BLaER1 treated with 17β-estradiol and CSF1 and Interleukin-3, amounts not matched to agents 10 nM and 100 nM (cell line): ENCODE results near the gene ZBTB7C.

Source experiments
- H3K27ac ChIP-seq, 11 experiments: shearing (Covaris generic); formaldehyde crosslinking; 2 replicates each; pipeline ENCODE4 v1.8.1; 2022
- H3K27me3 ChIP-seq, 11 experiments: shearing (Covaris generic); formaldehyde crosslinking; 2 replicates each; pipeline ENCODE4 v1.8.1; 2022
- H3K36me3 ChIP-seq, 11 experiments: shearing (Covaris generic); formaldehyde crosslinking; 2 replicates each; pipeline ENCODE4 v1.8.1; 2022
- H3K4me1 ChIP-seq, 10 experiments: shearing (Covaris generic); formaldehyde crosslinking; 2 replicates each; pipeline ENCODE4 v1.8.1; 2022
- H3K4me2 ChIP-seq, 11 experiments: shearing (Covaris generic); formaldehyde crosslinking; 2 replicates each; pipeline ENCODE4 v1.8.1; 2022
- H3K4me3 ChIP-seq, 10 experiments: shearing (Covaris generic); formaldehyde crosslinking; 2 replicates each; pipeline ENCODE4 v1.8.1; 2022
- H3K9ac ChIP-seq, 11 experiments: shearing (Covaris generic); formaldehyde crosslinking; 2 replicates each; pipeline ENCODE4 v1.8.1; 2022
- H3K9me3 ChIP-seq, 11 experiments: shearing (Covaris generic); formaldehyde crosslinking; replicated peaks in 1 of 11; 2 replicates each; pipeline ENCODE4 v1.8.1; 2022
- H4K20me1 ChIP-seq, 11 experiments: shearing (Covaris generic); formaldehyde crosslinking; 2 replicates each; pipeline ENCODE4 v1.8.1; 2022
- Cebpa-rat ChIP-seq, 11 experiments: shearing (Covaris generic); IDR thresholded peaks; 2 replicates each; pipeline ENCODE4 v1.8.1; 2022

The ZBTB7C gene

DNA sequence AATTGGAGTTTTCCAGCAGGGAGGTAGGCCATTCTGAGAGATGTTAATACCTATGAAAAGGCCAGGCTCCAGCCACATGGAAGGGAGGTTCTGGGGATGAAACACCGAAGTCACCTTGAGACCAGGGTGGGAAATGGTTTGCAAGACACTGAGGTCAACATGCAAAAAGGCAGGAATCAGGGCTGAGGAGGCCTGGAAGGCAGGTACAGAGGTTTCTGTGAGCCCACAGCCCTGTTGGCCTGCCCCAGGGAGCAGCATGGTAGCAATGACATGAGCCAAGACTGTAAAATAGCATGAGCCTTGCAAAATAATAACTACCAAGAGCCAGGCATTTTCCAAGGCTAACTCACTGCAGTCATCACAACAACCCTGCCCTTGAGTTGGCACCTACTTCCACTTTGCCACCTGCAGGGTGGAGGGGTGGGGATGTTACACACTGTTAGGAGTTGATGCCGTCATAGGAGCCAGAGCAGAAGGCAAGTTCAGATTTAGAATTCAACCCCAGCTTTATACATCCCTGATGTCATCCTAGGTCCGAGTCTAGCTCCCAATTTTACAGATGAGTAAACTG, 61.3 kb downstream of the ZBTB7C start:
- no peak overlapping the region for H3K9ac ChIP-seq

GRCh38 chr18:48345596-48345995, 63.6 kb downstream of the ZBTB7C start:
- no peak for TF ChIP-seq Cebpa-rat (IDR thresholded peaks at IDR 0.05)
- Histone ChIP-seq H3K4me1 (peaks cover 0 to 13% (median 10%) of the 10 kb centered on the region in 10 experiments; a peak in 14 of 20 replicates), H3K9ac (no peak overlapping the region)

More for the DNA sequence above, 61.3 kb downstream of the ZBTB7C start:
- no peak overlapping the region for H3K4me2 ChIP-seq
- no peak overlapping the region for H3K4me3 ChIP-seq
- H3K27ac ChIP-seq: no peak overlapping the region
- H3K4me1 ChIP-seq: no peaks in the 10 kb centered on the region; a peak in 1 of 20 replicates
- no peaks in the 10 kb centered on the region; a peak in 1 of 22 replicates for H4K20me1 ChIP-seq
- no peaks in the 10 kb centered on the region for H3K9me3 ChIP-seq
- H3K27me3 ChIP-seq: peaks cover 0 to 9% (median under 1%) of the 10 kb centered on the region in 11 experiments; a peak in 5 of 22 replicates
- TF ChIP-seq Cebpa-rat (IDR thresholded peaks at IDR 0.05): no peak
- no peaks in the 10 kb centered on the region for H3K36me3 ChIP-seq

DNA sequence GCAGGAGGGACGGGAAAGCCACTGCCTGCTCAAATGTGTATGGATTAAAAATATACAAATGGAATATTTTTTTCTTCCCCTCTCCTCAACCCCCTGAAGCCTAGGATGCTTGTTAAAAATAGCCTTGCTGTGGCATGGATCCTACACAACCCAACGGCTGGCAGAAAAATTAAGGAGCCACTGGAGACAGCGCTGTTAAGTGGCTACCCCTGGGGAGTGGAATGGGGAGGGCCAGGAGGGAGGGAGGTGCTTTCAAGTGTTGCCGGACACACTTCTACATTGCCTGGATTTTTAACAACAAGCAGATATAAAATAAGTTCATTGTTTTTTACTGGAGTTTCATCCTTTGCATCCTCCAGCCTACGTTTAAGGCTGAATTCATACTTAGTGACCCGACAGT, 66.6 kb downstream of the ZBTB7C start:
- H3K9ac ChIP-seq: no peak overlapping the region
- TF ChIP-seq Cebpa-rat (IDR thresholded peaks at IDR 0.05): no peak
- no peak overlapping the region for H3K4me3 ChIP-seq
- peaks cover 0 to 32% (median 10%) of the 10 kb centered on the region in 11 experiments; a peak in 10 of 22 replicates for H4K20me1 ChIP-seq
- peaks cover 0 to 53% (median 27%) of the 10 kb centered on the region in 11 experiments; a peak in 17 of 22 replicates for H3K27me3 ChIP-seq
- no peaks in the 10 kb centered on the region for H3K9me3 ChIP-seq
- H3K27ac ChIP-seq: no peak overlapping the region
- no peaks in the 10 kb centered on the region for H3K36me3 ChIP-seq
- no peak overlapping the region for H3K4me2 ChIP-seq
- peaks cover 0 to 18% (median 13%) of the 10 kb centered on the region in 10 experiments; a peak in 14 of 20 replicates for H3K4me1 ChIP-seq

More at GRCh38 chr18:48345596-48345995, 63.6 kb downstream of the ZBTB7C start:
- H3K27ac ChIP-seq: no peak overlapping the region
- H3K9me3 ChIP-seq: no peaks in the 10 kb centered on the region
- H4K20me1 ChIP-seq: peaks cover 0 to 20% (median 9%) of the 10 kb centered on the region in 11 experiments; a peak in 10 of 22 replicates
- H3K27me3 ChIP-seq: peaks cover 0 to 29% (median 15%) of the 10 kb centered on the region in 11 experiments; a peak in 15 of 22 replicates
- no peaks in the 10 kb centered on the region for H3K36me3 ChIP-seq
- H3K4me3 ChIP-seq: no peak overlapping the region
- no peak overlapping the region for H3K4me2 ChIP-seq

- H3K9ac ChIP-seq: no peak overlapping the region
- peaks cover 0 to 18% (median 13%) of the 10 kb centered on the region in 10 experiments; a peak in 14 of 20 replicates for H3K4me1 ChIP-seq
- H3K27me3 ChIP-seq: peaks cover 0 to 53% (median 27%) of the 10 kb centered on the region in 11 experiments; a peak in 17 of 22 replicates
- H3K36me3 ChIP-seq: no peaks in the 10 kb centered on the region
- H3K9me3 ChIP-seq: no peaks in the 10 kb centered on the region
- 0 out of 22 replicates have a peak overlapping the region, but pooled peaks of 1 of the 11 experiments have one; percentile 52 for H3K4me2 ChIP-seq
- H3K4me3 ChIP-seq: no peak overlapping the region
- H3K27ac ChIP-seq: no peak overlapping the region
- H4K20me1 ChIP-seq: peaks cover 0 to 32% (median 10%) of the 10 kb centered on the region in 11 experiments; a peak in 10 of 22 replicates
- TF ChIP-seq Cebpa-rat (IDR thresholded peaks at IDR 0.05): no peak
Observed at GRCh38 chr18:48342125-48342524, 67.1 kb downstream of the ZBTB7C start.

- Histone ChIP-seq H4K20me1 (peaks cover 0 to 32% (median 10%) of the 10 kb centered on the region in 11 experiments; a peak in 10 of 22 replicates), H3K4me3 (no peak overlapping the region), H3K9me3 (no peaks in the 10 kb centered on the region), H3K27ac (no peak overlapping the region), H3K9ac (no peak overlapping the region), H3K27me3 (peaks cover 0 to 53% (median 27%) of the 10 kb centered on the region in 11 experiments; a peak in 17 of 22 replicates), H3K36me3 (no peaks in the 10 kb centered on the region), H3K4me1 (peaks cover 0 to 18% (median 13%) of the 10 kb centered on the region in 10 experiments; a peak in 14 of 20 replicates), H3K4me2 (peak overlapping the region in 9 of 11 experiments; percentile 19 to 67 (median 52); a peak in 16 of 22 replicates)
- TF ChIP-seq Cebpa-rat (IDR thresholded peaks at IDR 0.05): no peak
Observed at GRCh38 chr18:48340560-48340959, 68.6 kb downstream of the ZBTB7C start.

GRCh38 chr18:48339692-48340091, 69.5 kb downstream of the ZBTB7C start:
- Histone ChIP-seq H3K4me2 (no peak overlapping the region), H3K27me3 (peaks cover 0 to 53% (median 27%) of the 10 kb centered on the region in 11 experiments; a peak in 17 of 22 replicates), H3K36me3 (no peaks in the 10 kb centered on the region), H3K4me3 (no peak overlapping the region), H3K9ac (no peak overlapping the region), H4K20me1 (peaks cover 0 to 32% (median 10%) of the 10 kb centered on the region in 11 experiments; a peak in 10 of 22 replicates), H3K9me3 (no peaks in the 10 kb centered on the region), H3K4me1 (peaks cover 0 to 18% (median 13%) of the 10 kb centered on the region in 10 experiments; a peak in 14 of 20 replicates), H3K27ac (no peak overlapping the region)
- no peak for TF ChIP-seq Cebpa-rat (IDR thresholded peaks at IDR 0.05)

- peaks cover 0 to 18% (median 13%) of the 10 kb centered on the region in 10 experiments; a peak in 14 of 20 replicates for H3K4me1 ChIP-seq
- H3K27ac ChIP-seq: no peak overlapping the region
- no peak for TF ChIP-seq Cebpa-rat (IDR thresholded peaks at IDR 0.05)
- no peak overlapping the region for H3K4me2 ChIP-seq
- no peak overlapping the region for H3K4me3 ChIP-seq
- H3K27me3 ChIP-seq: peaks cover 0 to 53% (median 27%) of the 10 kb centered on the region in 11 experiments; a peak in 17 of 22 replicates
- H3K9me3 ChIP-seq: no peaks in the 10 kb centered on the region
- no peak overlapping the region for H3K9ac ChIP-seq
- H4K20me1 ChIP-seq: peaks cover 0 to 32% (median 10%) of the 10 kb centered on the region in 11 experiments; a peak in 10 of 22 replicates
- H3K36me3 ChIP-seq: no peaks in the 10 kb centered on the region
Observed at GRCh38 chr18:48338915-48339314, 70.3 kb downstream of the ZBTB7C start.

DNA sequence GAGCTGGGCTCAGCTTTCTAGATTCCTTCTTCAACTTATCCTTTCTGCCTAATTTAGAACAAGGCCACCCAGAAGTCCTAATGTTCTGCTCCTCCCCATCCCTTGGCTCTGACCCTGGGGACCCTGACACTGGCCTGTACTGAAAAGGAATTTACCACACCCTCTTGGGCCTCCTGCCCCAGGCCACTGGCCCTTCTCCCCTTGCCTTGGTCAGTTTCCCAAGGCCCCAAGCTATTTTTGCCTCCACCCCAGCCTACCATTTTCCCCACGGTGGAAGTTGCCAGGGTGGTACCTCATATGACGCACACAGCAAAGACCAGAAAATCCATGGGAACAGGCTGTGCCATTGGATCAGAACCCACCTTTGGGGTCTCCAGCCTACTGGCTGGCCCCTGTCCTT, 72.1 kb downstream of the ZBTB7C start:
- Histone ChIP-seq H3K36me3 (no peaks in the 10 kb centered on the region), H4K20me1 (peaks cover 0 to 25% (median 6%) of the 10 kb centered on the region in 11 experiments; a peak in 8 of 22 replicates), H3K9ac (no peak overlapping the region), H3K9me3 (no peaks in the 10 kb centered on the region), H3K4me3 (no peak overlapping the region), H3K4me2 (no peak overlapping the region), H3K27me3 (peaks cover 0 to 40% (median 19%) of the 10 kb centered on the region in 11 experiments; a peak in 16 of 22 replicates), H3K27ac (no peak overlapping the region), H3K4me1 (peaks cover 0 to 27% (median 15%) of the 10 kb centered on the region in 10 experiments; a peak in 14 of 20 replicates)
- TF ChIP-seq Cebpa-rat (IDR thresholded peaks at IDR 0.05): no peak

DNA sequence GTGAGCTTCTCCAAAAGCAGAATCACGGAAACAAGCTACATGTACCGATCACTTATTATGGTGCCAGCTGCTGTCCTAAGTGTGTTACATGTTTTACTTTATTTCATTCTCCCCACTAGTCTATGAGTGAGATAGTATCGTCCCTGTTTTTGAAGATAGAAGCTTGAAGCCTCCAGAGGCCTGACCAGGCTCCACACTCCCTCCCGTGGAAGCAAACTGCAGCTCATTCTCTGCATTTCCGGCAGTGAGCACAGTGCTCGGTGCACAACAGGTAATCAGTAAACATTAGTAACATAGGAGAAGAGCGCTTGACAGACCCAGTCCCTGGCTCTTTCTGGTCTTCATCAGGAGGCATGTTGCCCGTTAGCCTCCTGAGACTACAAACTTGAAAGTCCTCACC, 72.9 kb downstream of the ZBTB7C start:
- no peak for TF ChIP-seq Cebpa-rat (IDR thresholded peaks at IDR 0.05)
- Histone ChIP-seq H3K4me2 (no peak overlapping the region), H3K4me1 (peaks cover 0 to 22% (median 14%) of the 10 kb centered on the region in 10 experiments; a peak in 14 of 20 replicates)

More for the DNA sequence above, 72.9 kb downstream of the ZBTB7C start:
- H4K20me1 ChIP-seq: peaks cover 0 to 18% (median 2%) of the 10 kb centered on the region in 11 experiments; a peak in 7 of 22 replicates
- H3K9me3 ChIP-seq: no peaks in the 10 kb centered on the region
- peaks cover 0 to 32% (median 15%) of the 10 kb centered on the region in 11 experiments; a peak in 12 of 22 replicates for H3K27me3 ChIP-seq
- H3K4me3 ChIP-seq: no peak overlapping the region
- no peaks in the 10 kb centered on the region for H3K36me3 ChIP-seq
- H3K27ac ChIP-seq: no peak overlapping the region
- no peak overlapping the region for H3K9ac ChIP-seq
